IPS-15b (cell line): Measurements from ENCODE around the gene UNC5A.

Experiments
- H3K27me3 ChIP-seq: one replicate; pipeline ENCODE4 v1.6.1; 2013; ENCODE audit warnings: low read length; ENCODE audit not compliant: control insufficient read depth, insufficient read depth
- H3K36me3 ChIP-seq: one replicate; pipeline ENCODE4 v1.6.1; 2013; ENCODE audit warnings: low read length; ENCODE audit not compliant: control insufficient read depth, insufficient read depth
- H3K4me1 ChIP-seq: one replicate; pipeline ENCODE4 v1.6.1; 2013; ENCODE audit warnings: mild to moderate bottlenecking, low read length; ENCODE audit not compliant: control insufficient read depth, insufficient read depth
- H3K4me3 ChIP-seq: one replicate; pipeline ENCODE4 v1.5.1; 2013; ENCODE audit warnings: low read depth, low read length
- H3K9ac ChIP-seq: one replicate; pipeline ENCODE4 v1.6.1; 2013; ENCODE audit warnings: low read depth, mild to moderate bottlenecking, low read length
- H3K9me3 ChIP-seq: one replicate; pipeline ENCODE4 v1.6.1; 2013; ENCODE audit warnings: mild to moderate bottlenecking, low read length; ENCODE audit not compliant: control insufficient read depth, insufficient read depth

The UNC5A gene

DNA sequence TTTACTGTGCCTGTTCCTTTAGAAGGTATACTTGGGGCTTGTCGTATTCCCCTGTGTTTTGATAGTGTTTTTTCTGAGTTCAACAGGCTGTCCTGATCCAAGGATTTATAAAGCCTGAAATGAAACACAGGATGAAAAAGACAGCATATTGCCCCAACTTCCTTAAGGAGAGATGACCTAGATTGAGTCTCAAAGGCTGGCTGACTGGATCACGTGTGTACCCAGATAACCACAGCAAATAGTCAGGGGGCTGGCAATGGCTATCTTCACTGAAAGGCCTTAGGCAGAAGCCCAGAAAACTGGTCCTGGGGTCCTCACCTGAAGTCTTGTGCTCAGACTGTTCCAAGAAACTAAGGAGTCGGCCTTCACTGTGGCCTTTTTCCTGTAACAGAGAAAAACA is 96.4 kb downstream of the UNC5A start:
- no peaks in the 10 kb centered on the region for H3K9me3 ChIP-seq
- H3K27me3 ChIP-seq: no peaks in the 10 kb centered on the region
- no peak overlapping the region for H3K4me3 ChIP-seq
- H3K9ac ChIP-seq: no peak overlapping the region
- H3K4me1 ChIP-seq: no peaks in the 10 kb centered on the region
- H3K36me3 ChIP-seq: peaks cover 31% of the 10 kb centered on the region

DNA sequence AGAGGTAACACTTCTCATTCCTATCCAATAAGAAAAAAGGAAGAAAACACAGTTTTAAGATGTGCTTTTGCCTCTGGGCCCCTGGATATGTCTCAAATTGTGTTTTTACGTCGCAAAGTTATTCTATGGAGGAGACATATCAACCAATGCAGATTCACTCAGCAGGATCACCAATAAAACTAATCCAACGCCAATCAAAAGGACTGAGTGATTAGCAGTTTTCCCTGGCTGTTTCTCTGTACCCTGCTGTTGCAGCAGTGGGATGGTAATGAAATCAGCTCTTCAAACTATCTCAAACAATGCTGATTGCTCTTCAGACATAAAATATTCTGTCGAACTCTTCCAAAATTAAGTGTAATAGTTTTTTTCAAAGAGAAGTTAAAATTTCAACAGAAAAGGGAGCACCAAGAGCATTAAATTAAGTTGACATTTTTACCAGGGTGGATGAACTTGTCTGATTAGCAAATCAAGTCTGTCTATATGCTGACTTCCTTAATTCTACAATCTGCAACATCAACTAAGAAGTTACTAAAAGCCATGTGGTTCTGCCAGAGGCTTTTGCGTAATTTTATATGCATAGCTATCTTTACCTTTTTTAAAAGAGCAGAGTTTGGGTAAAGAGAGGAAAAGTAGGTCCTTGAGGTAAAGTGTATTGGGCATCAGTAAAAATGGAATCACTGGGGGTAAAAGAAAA is 98.5 kb downstream of the UNC5A start:
- Histone ChIP-seq H3K27me3 (no peaks in the 10 kb centered on the region), H3K9ac (no peak overlapping the region), H3K9me3 (no peaks in the 10 kb centered on the region), H3K36me3 (peaks cover 23% of the 10 kb centered on the region), H3K4me1 (no peaks in the 10 kb centered on the region), H3K4me3 (no peak overlapping the region)

DNA sequence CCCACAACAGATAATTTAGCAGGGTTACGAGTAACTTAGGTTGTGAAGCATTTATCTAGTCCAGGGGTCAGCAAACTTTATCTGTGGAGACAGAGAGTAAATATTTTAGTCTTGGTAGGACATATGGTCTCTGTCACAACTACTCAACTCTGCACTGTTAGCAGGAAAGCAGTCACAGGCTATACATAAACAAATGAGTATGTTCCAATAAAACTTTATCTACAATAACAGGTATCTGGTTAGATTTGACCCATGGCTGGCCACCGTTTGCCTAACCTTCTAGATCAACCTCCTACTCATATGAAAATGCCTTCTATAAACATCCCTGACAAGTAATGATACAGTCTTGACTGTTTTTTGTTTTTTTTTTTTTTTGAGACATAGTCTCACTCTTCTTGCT is 101.8 kb downstream of the UNC5A start:
- no peak overlapping the region for H3K9ac ChIP-seq
- no peak overlapping the region for H3K4me3 ChIP-seq
- no peaks in the 10 kb centered on the region for H3K9me3 ChIP-seq
- H3K27me3 ChIP-seq: no peaks in the 10 kb centered on the region
- no peaks in the 10 kb centered on the region for H3K4me1 ChIP-seq
- H3K36me3 ChIP-seq: peaks cover 6% of the 10 kb centered on the region

DNA sequence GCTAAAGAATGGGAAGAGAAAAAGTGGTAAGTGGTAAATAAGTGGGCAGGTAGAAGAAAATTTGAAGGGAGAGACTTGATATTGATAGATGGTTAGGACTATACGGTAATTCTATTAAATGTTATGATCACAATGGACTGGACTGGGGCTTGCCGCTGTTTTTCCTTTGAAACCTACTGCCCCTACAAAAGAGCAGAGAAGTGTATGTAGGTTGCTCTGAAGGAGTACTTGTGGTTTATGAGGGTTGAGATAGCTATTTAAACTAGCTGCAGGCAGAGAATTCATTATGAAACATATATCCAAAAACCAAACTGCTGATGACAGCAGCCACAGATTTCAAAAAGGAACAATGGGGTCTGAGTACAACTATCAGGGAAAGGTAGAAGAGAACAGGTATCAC is 105.5 kb downstream of the UNC5A start:
- Histone ChIP-seq H3K4me1 (no peaks in the 10 kb centered on the region), H3K9me3 (no peaks in the 10 kb centered on the region), H3K36me3 (no peaks in the 10 kb centered on the region), H3K9ac (no peak overlapping the region), H3K4me3 (no peak overlapping the region), H3K27me3 (no peaks in the 10 kb centered on the region)

DNA sequence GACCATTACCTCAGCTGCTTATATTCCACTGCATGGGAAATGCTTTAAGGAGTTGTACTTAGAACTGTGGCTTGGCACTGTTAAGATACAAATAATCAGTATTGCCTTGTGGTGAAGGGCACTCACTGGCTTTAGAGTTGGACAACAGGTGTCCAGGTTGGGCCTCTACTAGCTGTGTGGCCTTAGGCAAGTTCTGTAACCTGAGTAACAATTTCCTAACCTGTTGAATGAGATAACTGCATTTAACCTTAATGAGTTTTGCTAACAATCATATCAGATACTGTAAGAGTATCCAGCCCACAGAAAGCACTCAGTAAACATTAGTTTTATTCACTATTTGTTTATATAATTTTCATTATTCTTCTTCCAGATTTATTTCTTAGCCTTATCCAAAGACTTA is 106.0 kb downstream of the UNC5A start:
- Histone ChIP-seq H3K27me3 (no peaks in the 10 kb centered on the region), H3K9me3 (no peaks in the 10 kb centered on the region), H3K4me1 (no peaks in the 10 kb centered on the region), H3K36me3 (no peaks in the 10 kb centered on the region), H3K9ac (no peak overlapping the region), H3K4me3 (no peak overlapping the region)

DNA sequence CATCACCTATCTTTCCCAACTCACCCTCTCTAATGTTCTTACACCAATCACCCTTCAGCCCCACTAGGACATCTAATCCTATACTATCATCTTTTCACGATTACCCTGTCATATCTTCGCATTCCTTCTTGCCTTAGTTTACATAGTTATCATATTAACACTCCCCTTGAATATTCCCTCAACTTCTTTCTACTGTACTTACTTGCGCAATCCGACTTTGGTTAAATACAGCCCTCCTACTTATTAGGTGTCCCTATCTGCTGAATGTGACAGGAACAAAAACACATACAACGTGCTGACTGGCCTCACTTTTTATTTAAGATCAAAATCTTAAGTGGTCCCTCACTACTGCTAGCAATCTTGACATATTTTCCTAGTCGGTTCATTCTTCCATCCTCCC is 108.3 kb downstream of the UNC5A start:
- Histone ChIP-seq H3K36me3 (no peaks in the 10 kb centered on the region), H3K9ac (no peak overlapping the region), H3K4me3 (no peak overlapping the region), H3K9me3 (no peaks in the 10 kb centered on the region), H3K4me1 (no peaks in the 10 kb centered on the region), H3K27me3 (no peaks in the 10 kb centered on the region)

DNA sequence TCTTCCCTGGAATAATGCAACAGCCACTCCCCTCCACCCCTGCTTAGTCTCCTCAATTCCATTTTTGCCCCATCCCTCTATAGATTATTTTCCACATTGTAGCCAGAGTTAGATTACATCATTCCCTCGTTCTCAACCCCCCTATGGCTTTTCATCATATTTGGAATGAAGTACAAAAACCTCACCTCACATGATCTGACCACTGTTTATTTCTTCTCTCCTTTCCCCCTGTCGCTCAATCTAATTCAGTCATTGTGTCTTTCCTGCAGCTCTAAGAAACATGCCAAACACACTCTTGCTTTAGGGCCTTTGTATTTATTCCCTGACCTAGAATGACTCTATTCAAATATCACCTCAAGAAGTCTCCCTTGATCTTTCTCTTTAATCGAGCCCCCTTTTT is 111.4 kb downstream of the UNC5A start:
- Histone ChIP-seq H3K4me1 (no peaks in the 10 kb centered on the region), H3K9ac (no peak overlapping the region), H3K9me3 (no peaks in the 10 kb centered on the region), H3K4me3 (no peak overlapping the region), H3K36me3 (no peaks in the 10 kb centered on the region), H3K27me3 (no peaks in the 10 kb centered on the region)

DNA sequence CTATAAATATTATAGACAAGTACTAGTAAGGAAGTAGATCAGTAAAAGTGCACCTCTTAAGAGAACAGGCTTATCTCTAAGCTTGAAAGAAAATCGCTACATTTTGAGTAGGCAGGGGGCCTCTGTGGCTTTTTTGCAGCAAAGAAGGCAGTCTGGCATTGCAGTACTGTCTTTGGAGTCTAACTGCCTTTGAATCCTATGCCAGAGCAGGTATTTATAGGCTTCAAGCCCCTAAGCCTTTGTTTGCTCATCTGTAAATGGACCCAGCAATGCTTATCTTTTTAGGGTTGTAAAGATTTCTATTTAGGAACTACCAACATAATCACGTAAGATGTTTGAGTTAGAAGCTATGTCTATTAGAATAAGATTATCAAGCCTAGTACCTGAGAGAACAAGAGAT is 112.5 kb downstream of the UNC5A start:
- no peaks in the 10 kb centered on the region for H3K9me3 ChIP-seq
- no peaks in the 10 kb centered on the region for H3K36me3 ChIP-seq
- H3K27me3 ChIP-seq: no peaks in the 10 kb centered on the region
- H3K9ac ChIP-seq: no peak overlapping the region
- H3K4me1 ChIP-seq: no peaks in the 10 kb centered on the region
- H3K4me3 ChIP-seq: no peak overlapping the region

DNA sequence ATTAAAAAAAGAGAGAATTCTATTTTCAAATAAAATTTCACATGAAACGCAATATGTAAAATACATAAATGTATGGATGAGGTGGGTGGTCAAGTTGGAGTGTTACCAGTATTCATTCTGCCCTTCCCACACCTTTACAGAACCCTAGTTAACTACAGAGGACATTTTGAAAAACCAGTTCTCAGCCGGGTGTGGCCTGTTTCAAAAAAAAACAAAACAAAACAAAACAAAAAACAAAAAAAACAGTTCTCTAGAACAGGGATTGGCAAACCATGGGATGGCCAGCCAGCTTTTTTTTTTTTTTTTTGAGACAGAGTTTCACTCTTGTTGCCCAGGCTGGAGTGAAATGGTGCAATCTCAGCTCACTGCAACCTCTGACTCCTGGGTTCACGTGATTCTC is 117.2 kb downstream of the UNC5A start:
- H3K27me3 ChIP-seq: no peaks in the 10 kb centered on the region
- H3K4me3 ChIP-seq: no peak overlapping the region
- H3K36me3 ChIP-seq: no peaks in the 10 kb centered on the region
- H3K4me1 ChIP-seq: no peaks in the 10 kb centered on the region
- no peak overlapping the region for H3K9ac ChIP-seq
- no peaks in the 10 kb centered on the region for H3K9me3 ChIP-seq

DNA sequence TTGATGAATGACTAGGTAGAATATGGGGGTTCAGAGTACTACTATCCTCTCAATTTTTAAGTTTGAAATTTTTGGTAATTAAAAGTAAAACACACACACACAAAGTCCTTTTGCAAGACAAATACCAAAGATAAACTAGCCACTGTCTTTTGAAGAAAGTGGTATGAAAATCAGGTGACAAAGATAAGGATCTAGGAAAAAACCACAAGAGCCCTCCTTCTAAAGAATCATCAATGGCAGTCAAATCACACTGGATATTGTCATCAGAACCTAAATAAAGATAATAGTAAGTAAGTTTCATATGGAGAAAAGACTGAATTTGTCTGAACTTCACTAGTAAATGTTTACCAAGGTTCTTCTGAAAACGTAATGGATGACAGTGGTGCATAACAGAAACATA is 119.3 kb downstream of the UNC5A start:
- Histone ChIP-seq H3K4me3 (no peak overlapping the region), H3K27me3 (no peaks in the 10 kb centered on the region), H3K36me3 (no peaks in the 10 kb centered on the region), H3K4me1 (no peaks in the 10 kb centered on the region), H3K9ac (no peak overlapping the region), H3K9me3 (no peaks in the 10 kb centered on the region)
